Tibial artery (tissue), 4 donors: ENCODE results near the gene MOCOS.
A peak's percentile ranks its signal among the peaks of the same experiment; 100 is the strongest.

Experiments
- DNase-seq, 2 donors: peaks; one replicate each; pipeline ENCODE4 v3.0.0-alpha.2; 2019
- H3K27ac ChIP-seq, 2 donors: fragments of 200-600 bp; sonication (generic) in 1 of 2; 1 replicate in 1 of 2; 2 replicates in 1 of 2; pipeline ENCODE4 v1.5.1; 2018 to 2019; ENCODE audit warnings: mild to moderate bottlenecking in 1 of 2
- H3K27me3 ChIP-seq, 2 donors: fragments of 200-600 bp; sonication (generic) in 1 of 2; one replicate each; pipeline versions ENCODE4 v1.5.1 to v1.6.0; 2016 to 2019
- H3K36me3 ChIP-seq, 3 donors: fragments of 200-600 bp; sonication (generic) in 2 of 3; one replicate each; pipeline ENCODE4 v1.5.1; 2016 to 2019; ENCODE audit warnings: mild to moderate bottlenecking in 2 of 3
- H3K4me1 ChIP-seq, 4 donors: fragments of 200-600 bp; sonication (generic) in 2 of 4; 1 replicate in 3 of 4; 2 replicates in 1 of 4; pipeline ENCODE4 v1.5.1; 2016 to 2019
- H3K4me3 ChIP-seq, 2 donors: fragments of 200-600 bp; sonication (generic) in 1 of 2; 1 replicate in 1 of 2; 2 replicates in 1 of 2; pipeline ENCODE4 v1.5.1; 2018 to 2019; ENCODE audit warnings: mild to moderate bottlenecking in 2 of 2
- H3K9me3 ChIP-seq, 3 donors: fragments of 200-600 bp; sonication (generic) in 1 of 3; one replicate each; pipeline ENCODE4 v1.5.1; 2016 to 2019
- intact Hi-C: fragments of 100-400 bp; cut with DNase I; formaldehyde crosslinking; loops from one replicate; pipeline ENCODE4 v1.15.0; 2023; ENCODE audit warnings: low total_unique reads
- TF ChIP-seq, protein P1 (sequence below), 2 experiments: fragments of 200-600 bp in 1 of 2; fragments of 450-650 bp in 1 of 2; IDR thresholded peaks; one replicate each; pipeline ENCODE4 v1.5.1; 2017 to 2019; ENCODE audit warnings: antibody characterized with exemption in 2 of 2, mild to moderate bottlenecking in 1 of 2, moderate library complexity in 1 of 2

Gene MOCOS

DNA sequence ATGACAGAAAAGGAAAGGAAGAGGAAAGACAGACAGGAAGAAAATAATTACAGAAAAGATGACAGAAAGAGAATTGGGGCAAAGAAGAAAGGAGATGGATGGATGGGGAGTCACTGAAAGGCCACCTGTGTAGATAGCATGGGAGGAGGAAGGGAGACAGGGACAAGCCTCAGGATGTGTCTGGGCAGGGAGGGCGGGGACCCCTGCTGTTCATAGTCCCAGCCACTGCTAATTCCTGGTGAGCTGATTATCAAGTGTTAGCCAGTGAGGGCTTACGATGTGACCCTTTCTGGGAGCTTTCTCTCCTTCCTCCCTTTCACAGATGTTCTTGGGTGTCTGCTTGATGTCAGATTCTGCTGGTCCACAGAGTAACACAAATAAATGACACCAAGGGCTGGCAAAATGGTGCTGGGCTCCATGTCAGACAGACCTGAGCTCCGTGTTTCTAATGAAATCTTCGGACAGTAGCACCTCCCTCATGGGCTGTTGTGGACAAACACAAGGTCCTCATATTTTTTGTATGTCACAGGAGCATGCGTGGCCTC, 123.8 kb downstream of the MOCOS start:
- H3K27me3 ChIP-seq: no peaks in the 10 kb centered on the region
- no peak overlapping the region for H3K4me3 ChIP-seq
- no peak overlapping the region for H3K27ac ChIP-seq
- TF ChIP-seq, protein P1, sequence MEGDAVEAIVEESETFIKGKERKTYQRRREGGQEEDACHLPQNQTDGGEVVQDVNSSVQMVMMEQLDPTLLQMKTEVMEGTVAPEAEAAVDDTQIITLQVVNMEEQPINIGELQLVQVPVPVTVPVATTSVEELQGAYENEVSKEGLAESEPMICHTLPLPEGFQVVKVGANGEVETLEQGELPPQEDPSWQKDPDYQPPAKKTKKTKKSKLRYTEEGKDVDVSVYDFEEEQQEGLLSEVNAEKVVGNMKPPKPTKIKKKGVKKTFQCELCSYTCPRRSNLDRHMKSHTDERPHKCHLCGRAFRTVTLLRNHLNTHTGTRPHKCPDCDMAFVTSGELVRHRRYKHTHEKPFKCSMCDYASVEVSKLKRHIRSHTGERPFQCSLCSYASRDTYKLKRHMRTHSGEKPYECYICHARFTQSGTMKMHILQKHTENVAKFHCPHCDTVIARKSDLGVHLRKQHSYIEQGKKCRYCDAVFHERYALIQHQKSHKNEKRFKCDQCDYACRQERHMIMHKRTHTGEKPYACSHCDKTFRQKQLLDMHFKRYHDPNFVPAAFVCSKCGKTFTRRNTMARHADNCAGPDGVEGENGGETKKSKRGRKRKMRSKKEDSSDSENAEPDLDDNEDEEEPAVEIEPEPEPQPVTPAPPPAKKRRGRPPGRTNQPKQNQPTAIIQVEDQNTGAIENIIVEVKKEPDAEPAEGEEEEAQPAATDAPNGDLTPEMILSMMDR (IDR thresholded peaks at IDR 0.05): no peak
- peaks cover 0 to 16% (median 0%) of the 10 kb centered on the region in 4 donors for H3K4me1 ChIP-seq
- no peak for DNase-seq
- H3K36me3 ChIP-seq: no peaks in the 10 kb centered on the region
- intact Hi-C loops: no loop called here
- no peaks in the 10 kb centered on the region for H3K9me3 ChIP-seq

DNA sequence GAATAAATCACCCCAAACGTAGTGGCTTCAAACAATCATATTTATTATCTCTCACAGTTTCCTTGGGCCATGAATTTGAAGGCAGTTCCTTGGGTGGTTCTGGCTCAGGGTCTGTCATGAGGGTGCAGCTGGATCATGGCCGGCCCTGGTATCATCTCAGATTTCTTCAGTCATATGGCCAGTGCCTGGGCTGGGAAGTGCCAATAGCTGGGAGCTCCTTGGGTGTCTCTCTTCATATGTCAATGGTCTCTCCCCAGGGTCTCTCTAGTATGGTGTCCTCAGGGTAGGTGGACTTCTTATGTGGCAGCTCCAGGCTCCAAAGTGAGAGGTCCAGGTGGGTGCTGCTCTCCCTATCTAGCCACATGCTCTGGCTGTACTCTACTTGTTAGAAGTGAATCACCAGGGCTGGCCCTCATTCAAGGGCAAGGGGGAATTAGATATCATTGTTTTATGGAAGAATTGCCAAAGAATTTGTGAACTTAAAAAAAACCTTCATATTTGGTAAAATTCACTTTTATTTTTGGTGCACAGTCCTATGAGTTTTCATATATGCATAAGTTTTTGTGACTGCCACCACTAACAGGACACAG, 125.6 kb downstream of the MOCOS start:
- no peak for DNase-seq
- intact Hi-C loops: no loop called here
- TF ChIP-seq, protein P1 (IDR thresholded peaks at IDR 0.05): no peak

DNA sequence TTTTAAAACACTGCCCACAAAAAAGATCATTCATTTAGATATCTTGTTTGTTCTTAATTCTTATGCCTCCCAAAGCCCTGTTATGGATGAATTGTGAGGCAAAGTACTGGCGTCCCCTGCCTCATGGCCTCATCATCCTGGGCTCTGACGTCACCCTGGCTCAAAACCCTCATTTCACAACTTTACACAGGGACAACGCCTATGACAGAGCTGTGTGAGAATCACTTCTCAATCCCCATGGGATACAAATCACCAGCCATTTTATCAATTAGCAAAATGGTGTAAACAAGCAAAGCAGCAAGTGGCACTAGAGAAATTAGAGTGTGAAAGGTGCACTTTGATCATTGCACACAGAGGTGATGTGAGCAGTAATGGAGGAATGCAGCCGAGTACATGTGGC, 126.8 kb downstream of the MOCOS start:
- intact Hi-C loops: no loop called here
- TF ChIP-seq, protein P1 (IDR thresholded peaks at IDR 0.05): no peak
- peaks cover 0 to 16% (median 0%) of the 10 kb centered on the region in 4 donors for H3K4me1 ChIP-seq

More for the DNA sequence above, 125.6 kb downstream of the MOCOS start:
- peaks cover 0 to 16% (median 0%) of the 10 kb centered on the region in 4 donors for H3K4me1 ChIP-seq
- no peak overlapping the region for H3K27ac ChIP-seq
- no peaks in the 10 kb centered on the region for H3K27me3 ChIP-seq
- H3K4me3 ChIP-seq: no peak overlapping the region
- peaks cover 0 to 1% (median 0%) of the 10 kb centered on the region in 3 donors for H3K9me3 ChIP-seq
- no peaks in the 10 kb centered on the region for H3K36me3 ChIP-seq

DNA sequence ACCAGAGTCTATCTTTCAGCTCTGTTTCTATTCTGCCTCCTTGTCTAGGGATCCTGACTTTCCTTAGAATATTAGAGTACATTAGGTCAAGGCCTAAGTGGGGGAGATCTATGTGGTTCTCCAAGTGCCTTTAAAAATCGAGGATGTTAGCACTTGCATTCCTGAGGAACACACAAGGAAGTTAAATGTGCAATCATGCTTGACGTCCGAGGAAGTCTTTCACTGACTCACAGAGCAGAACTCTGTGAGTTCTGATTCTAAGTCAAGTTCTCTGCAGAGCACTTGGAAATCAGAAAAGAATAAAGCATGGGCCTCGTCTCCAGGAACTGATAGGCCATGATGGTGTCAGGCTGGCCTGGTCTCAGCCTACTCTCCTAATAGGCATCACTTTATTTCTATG, 127.5 kb downstream of the MOCOS start:
- peaks cover 0 to 16% (median 0%) of the 10 kb centered on the region in 4 donors for H3K4me1 ChIP-seq
- DNase-seq: no peak
- no peaks in the 10 kb centered on the region for H3K27me3 ChIP-seq
- intact Hi-C loops: no loop called here
- peaks cover 0 to 16% (median 0%) of the 10 kb centered on the region in 3 donors for H3K9me3 ChIP-seq
- TF ChIP-seq, protein P1 (IDR thresholded peaks at IDR 0.05): no peak
- H3K27ac ChIP-seq: peak overlapping the region in 1 of 2 donors; percentile 33
- H3K36me3 ChIP-seq: no peaks in the 10 kb centered on the region
- no peak overlapping the region for H3K4me3 ChIP-seq

More for the DNA sequence above, 126.8 kb downstream of the MOCOS start:
- Histone ChIP-seq H3K36me3 (no peaks in the 10 kb centered on the region), H3K4me3 (no peak overlapping the region), H3K27ac (no peak overlapping the region), H3K9me3 (peaks cover 0 to 13% (median 0%) of the 10 kb centered on the region in 3 donors), H3K27me3 (no peaks in the 10 kb centered on the region)
- DNase-seq: peak in 1 of 2 donors; percentile 57

- TF ChIP-seq, protein P1 (IDR thresholded peaks at IDR 0.05): no peak
- Histone ChIP-seq H3K4me1 (peaks cover 0 to 16% (median 0%) of the 10 kb centered on the region in 4 donors), H3K4me3 (no peak overlapping the region), H3K27me3 (no peaks in the 10 kb centered on the region), H3K27ac (no peak overlapping the region), H3K36me3 (no peaks in the 10 kb centered on the region), H3K9me3 (peaks cover 0 to 16% (median 0%) of the 10 kb centered on the region in 3 donors)
- DNase-seq: no peak
- intact Hi-C loops: no loop called here
These were observed 128.4 kb downstream of the MOCOS start for GRCh38 chr18:36315736-36316135.
